GM19397 (cell line): Measurements from ENCODE around the gene DNAH8.

ENCODE experiments used
- ATAC-seq: cut with Tn5 transposase; IDR thresholded peaks from one replicate; pipeline ENCODE4 v1.9.1; 2021; ENCODE audit warnings: mild to moderate bottlenecking, moderate library complexity; ENCODE audit not compliant: unreplicated experiment

The DNAH8 gene, protein sequence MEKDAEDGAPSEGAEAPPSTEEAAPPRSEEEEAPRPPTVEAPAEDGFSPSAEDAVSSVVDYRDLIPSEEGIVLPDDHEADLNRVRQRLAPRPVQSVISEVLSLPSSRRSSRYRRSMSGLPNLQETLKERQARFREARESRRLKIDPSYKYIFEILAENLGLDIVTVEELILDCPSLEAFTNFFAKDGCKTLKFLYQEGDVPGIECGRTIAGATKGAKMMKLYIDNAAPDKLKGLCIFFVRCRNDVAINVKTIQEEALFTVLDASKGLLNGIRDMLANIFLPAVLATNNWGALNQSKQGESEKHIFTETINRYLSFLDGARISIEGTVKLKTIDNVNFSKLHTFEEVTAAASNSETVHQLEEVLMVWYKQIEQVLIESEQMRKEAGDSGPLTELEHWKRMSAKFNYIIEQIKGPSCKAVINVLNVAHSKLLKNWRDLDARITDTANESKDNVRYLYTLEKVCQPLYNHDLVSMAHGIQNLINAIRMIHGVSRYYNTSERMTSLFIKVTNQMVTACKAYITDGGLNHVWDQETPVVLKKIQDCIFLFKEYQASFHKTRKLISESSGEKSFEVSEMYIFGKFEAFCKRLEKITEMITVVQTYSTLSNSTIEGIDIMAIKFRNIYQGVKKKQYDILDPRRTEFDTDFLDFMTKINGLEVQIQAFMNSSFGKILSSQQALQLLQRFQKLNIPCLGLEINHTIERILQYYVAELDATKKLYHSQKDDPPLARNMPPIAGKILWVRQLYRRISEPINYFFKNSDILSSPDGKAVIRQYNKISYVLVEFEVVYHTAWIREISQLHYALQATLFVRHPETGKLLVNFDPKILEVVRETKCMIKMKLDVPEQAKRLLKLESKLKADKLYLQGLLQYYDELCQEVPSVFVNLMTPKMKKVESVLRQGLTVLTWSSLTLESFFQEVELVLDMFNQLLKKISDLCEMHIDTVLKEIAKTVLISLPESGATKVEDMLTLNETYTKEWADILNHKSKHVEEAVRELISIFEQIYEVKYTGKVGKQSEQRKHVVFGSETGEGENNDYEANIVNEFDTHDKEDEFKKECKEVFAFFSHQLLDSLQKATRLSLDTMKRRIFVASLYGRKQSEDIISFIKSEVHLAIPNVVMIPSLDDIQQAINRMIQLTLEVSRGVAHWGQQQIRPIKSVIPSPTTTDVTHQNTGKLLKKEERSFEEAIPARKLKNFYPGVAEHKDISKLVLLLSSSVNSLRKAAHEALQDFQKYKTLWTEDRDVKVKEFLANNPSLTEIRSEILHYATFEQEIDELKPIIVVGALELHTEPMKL (N-terminal part only)

DNA sequence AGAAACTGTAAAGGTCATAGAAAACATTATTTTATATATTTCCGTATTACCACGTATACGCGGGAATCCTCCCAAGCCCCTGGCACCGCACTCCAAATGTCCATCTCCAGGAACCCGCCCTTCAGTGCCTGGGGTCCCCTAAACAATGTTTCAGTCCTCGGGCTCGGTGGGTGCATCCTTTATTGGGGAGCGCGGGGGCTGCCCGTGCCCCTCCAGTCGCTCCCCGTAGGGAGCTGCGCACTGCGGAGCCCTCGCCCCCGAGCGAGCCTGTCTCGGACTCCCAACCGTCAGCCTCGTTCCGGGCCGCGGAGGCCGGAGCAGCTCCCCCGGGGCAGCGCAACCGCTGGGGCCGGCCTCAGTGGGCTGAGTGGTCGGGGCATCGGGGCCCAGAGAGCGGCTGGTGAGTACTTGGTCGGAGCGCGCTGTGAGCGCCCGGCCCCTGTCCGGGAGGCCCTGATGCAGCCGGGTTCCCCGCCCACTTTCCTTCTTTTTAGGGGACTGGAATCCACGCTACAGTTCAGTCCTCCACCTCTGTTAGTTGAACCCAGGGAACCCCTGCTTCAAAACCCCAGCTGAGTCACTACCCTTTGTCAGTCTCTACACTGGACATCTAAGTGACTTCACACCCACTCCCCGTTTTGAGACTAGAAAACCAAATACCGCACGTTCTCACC lies at the start of gene DNAH8:
Gene DNAH8, plus strand, starts transcription at position 296 of the 674 bp plus-strand sequence. CDS start 7,499 bp downstream, outside the sequence.
- no peak for ATAC-seq

DNA sequence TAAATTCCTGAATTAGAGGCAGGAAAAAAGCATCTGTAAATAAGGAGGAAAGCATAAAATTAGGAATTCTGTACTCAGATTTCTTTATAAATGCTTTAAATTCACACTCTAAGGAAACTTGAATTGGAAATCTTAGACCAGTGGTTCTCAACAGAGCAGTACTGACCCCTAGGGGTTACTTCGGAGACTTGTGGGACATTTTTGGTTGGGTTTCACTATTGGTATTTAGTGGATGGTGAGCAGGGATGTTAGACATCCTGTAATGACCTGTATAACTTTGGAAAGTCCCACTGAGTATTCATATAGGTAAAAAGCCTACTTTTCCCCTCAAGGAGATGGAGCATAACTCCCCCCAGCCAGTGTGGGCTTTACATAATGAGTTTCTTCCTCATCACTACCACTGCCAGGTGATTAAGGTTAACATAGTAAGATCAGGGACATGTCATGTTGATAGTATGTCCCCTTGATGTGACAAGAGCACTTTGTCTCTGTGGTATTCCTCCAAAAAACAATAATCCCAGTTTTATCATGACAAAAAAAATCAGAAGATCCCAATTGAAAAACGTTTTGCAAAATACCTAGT lies 43.1 kb upstream of the DNAH8 start:
- peak; percentile 76 for ATAC-seq

DNA sequence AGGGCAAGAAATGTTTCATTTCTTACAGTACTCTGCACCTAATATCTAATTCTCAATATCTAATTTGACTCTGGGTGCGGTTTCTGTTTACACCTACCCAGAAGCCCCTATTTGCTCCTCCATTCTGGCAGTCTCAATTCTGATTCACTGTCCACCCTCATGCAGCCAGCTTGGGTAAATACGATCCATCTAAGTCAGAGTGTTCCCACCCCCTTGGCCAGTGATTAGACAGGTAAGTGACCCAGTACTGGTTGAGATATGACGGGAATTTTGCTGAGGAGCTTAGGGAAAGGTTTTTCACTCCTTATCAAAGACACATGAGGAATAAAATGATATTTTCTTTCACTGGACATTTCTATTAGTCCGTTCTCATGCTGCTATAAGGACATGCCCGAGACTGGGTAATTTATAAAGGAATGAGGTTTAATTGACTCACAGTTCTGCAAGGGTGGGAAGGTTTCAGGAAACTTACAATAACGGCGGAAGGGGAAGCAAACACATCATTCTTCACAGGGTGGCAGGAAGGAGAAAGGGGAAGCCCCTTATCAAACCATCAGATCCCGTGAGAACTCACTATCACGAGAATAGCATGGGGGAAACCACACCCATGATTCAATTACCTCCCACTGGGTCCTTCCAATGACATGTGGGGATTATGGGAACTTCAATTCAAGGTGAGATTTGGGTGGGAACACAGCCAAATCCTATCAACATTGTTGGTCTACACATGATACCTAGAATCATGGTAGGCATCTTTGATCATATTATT lies 41.5 kb upstream of the DNAH8 start:
- ATAC-seq = no peak

DNA sequence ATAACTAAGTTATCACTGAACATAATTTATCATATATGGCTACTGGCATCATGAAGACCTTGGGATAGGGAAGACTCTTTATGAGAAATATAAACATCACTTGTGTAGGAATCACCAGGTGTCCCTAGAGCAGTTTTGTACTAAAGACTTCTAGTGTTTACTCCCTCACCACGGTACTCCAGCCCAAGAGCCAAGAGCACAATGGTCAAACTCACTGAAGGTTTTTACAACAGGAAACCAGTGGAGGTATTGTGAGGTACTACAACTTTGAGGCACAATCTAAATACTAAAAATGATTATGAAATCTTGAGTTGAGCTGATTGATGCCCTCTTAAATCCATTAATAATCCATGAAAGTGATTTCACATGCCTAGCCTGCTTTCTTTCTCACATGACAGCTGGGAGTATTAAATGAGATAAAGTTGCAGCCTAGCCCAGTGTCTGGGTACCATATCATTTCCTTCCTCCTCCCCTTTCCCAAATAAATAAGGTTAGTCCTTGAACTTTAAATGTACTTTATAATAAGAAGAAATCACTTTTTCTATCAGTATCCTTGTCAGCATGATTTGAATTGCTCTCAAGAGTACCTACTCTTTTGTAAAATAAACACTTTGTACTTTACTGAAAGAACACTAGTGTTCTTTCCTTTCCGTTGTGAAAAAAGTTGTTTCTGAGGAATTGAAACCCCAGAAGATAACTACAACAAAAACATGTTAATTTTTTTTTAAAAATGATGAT lies 38.7 kb upstream of the DNAH8 start:
- ATAC-seq = no peak

DNA sequence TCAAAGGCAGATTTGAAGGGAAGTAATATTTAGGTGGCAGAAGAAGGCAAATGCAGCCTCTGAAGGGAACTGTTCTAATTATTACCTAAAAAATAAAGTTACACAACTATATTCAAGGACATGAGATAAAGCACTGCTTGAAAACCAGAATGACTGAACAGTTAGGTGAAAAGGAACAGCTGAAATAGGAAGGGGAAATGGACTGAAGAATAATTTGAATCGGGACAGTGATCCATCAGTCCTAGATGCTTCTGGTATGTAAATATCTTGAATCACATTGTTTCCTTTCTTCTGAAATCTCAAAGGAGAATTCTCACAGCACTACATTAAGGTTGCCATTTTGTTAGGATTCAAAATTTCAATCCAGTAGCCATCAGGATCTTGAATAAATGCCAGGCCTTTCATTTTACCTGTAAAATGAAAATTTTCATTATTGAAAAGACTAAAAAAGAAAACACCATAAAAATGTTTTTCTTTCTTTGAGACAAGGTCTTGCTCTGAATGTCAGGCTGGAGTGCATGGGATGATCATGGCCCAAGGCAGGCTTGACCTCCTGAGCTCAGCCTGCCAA lies 38.1 kb upstream of the DNAH8 start:
- ATAC-seq = no peak

DNA sequence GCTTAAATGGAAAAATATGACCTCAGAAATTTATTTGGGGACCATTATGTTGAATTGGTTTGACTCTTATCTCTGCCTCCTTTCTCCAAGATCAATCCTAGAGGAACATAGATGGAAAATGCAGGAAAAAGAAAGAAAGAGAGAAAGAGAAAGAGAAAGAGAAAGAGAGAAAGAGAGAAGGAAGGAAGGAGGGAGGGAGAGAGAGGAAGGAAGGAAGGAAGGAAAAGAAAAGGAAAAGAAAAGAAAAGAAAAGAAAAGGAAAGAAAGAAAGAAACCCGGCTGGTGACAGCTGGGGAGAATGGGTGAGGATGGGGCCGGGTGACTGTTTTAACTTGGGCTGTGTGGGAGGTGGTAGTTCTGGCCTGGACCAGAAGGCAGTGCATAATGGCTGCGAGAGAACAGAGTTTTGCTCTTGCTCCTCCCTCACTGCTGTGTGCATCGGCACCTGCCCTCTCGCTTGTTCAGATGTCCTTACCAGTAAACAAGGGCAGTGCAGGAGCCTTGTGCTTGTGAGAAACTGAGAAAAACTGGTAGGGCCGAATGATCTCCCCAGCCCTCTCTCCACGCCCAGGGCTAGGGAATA lies 36.8 kb upstream of the DNAH8 start:
- ATAC-seq = no peak

DNA sequence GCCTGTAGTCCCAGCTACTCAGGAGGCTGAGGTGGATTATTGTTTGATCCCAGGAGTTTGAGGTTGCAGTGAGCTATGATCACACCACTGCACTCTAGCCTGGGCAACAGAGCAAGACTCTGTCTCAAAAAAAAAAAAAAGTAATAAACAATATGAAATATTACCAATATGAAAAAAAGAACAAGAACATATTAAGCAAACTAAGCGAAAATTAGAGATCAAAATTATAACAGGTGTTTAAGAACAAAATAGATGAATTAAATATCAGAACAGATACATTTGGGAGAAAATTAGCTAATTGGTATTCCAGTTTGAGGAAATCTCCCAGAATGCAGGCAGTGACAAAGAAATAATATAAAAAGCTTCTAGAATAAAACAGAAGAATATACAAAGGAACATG lies 35.4 kb upstream of the DNAH8 start:
- no peak for ATAC-seq

DNA sequence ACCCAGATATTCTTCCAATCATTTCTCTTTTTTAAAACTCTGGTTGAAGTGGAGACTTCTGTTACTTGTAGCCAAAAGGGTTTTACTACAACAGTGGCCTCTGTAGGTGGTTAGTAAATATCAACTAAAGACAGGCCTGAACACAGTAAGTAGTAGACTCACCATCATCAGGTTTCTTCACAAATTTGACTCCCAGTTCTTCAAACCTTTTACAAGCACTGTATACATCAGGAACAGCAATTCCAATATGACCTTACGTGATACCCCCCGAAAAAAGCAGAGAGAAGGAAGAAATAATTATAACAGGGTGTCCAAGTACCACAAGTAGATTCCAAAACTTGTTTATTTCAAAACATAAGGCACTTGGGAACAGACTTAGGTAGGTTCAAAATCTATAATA lies 33.3 kb upstream of the DNAH8 start:
- no peak for ATAC-seq

DNA sequence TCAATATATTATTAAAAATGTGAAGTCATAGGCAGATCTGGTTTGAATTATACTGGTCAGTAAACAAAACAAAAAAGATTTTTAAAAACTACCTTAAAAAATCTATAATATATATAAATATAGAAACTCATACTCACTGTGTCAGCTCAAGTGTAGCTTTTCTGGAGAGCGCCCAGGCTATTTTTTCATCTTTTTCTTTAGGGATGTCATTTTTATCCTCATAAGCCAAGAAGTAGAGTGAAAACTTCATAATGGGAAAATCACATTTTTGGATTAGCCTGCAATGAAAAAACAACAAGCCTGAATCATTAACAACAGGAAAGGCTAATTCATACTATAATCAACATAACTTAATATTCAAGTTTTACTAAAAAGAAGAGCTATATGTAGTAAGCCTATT lies 30.9 kb upstream of the DNAH8 start:
- no peak for ATAC-seq

DNA sequence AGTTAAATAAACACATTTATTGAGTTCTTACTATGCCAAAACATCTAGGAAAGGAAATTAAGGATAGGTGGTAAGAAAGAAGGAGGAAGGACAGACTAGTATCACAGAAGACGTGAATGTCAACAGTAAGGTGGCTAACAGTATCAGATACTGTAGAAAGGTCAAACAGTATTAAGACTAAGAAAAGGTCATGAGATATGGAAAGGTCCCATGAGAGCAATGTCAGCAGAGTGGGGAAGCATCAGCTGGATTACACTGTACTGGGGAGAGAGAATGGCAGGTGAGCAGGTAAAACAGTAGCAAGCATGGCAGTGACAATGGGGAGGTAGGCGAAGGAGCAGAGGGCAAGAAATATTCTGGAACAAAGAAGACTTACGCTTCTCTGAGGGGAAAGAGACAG lies 30.2 kb upstream of the DNAH8 start:
- ATAC-seq = no peak

DNA sequence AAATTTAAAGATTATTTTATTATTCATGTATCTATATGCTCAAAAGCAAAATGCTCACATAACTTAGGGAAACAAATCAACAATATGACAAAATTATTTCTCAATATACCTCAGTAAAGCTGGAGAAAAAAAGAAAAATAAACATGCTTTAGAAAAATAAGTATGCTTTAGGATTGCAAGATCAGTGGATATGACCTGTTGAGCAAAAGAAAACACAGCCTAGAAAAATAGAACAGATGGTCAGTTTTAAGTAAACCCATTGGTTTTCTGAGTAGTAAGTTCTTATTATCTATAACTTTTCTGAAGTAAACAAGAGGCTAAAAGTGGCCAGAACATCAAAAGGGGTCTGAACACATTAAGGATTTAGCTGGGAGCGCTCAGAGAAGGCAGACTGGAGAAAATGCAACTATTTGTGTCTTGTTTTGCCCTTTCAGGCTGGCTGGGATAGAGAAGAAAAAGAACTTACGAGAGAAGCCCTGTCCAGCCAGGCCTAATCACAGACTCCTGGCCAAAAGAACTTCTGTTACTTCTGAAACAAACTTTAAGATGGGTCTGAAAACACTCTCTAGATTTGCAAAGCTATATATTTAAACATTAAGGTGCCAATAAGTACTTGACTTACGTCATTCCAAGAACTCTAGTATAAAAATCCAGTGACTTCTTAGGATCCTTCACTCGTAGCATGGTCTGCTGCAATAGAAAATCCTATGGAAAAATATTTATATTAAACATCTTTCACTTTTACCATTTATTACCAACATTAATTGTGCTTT lies 28.7 kb upstream of the DNAH8 start:
- ATAC-seq = no peak

DNA sequence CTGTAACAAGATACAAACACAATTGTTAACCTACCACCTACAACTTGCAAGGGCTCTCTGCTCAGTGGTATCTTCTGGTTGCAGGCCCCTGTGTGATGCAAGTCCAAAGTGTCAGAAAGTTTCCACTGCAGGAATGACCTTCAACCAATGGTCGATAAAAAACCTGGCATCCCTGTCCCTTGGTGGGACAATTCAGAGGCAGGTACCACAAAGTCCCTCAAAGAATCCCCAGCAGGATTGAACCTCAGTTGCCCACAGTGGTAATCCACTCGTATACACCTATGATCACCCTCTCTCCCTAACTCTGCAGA lies 28.1 kb upstream of the DNAH8 start:
- no peak for ATAC-seq

DNA sequence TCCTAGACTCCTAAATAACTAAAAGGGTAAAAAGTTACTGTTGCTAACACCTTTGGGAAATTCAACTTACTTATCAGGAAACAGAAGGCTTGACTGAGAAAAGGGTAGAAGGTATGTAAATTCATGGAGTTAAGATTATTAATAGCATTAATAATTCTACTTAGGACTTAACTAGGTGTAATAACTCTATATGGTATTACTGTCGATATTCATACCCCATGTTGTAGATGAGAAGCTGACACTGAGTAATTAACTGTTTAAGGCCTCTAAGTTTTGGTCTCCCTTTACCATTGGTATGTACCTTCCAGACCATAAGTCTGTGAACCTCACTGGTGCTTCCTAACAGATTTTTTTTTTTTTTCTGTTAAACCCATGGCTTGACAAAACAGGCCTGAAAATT lies 27.6 kb upstream of the DNAH8 start:
- ATAC-seq = no peak

DNA sequence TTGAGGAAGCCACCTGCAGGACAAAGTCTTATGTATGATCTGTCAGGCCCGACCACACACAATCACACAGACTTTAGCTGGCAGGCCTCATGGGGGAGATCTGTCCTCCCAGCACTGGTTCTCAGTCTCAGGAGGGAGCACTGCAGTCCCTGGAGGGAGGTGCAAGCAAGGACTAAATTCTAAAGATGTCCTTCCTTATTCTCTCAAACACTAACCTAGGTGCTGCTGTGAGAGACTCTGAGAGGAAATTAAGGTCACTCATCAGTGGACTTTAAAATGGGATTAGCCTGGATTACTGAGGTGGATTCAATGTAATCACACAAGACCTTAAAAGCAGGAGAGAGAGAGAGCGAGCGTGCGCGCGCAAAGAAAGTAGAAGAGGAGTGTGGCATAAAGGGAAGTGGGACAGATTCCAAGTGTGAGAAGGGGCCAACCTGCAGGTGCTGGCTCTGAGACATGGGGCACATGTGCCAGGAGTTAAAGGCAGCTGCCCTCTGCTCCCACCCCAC lies 26.5 kb upstream of the DNAH8 start:
- no peak for ATAC-seq

DNA sequence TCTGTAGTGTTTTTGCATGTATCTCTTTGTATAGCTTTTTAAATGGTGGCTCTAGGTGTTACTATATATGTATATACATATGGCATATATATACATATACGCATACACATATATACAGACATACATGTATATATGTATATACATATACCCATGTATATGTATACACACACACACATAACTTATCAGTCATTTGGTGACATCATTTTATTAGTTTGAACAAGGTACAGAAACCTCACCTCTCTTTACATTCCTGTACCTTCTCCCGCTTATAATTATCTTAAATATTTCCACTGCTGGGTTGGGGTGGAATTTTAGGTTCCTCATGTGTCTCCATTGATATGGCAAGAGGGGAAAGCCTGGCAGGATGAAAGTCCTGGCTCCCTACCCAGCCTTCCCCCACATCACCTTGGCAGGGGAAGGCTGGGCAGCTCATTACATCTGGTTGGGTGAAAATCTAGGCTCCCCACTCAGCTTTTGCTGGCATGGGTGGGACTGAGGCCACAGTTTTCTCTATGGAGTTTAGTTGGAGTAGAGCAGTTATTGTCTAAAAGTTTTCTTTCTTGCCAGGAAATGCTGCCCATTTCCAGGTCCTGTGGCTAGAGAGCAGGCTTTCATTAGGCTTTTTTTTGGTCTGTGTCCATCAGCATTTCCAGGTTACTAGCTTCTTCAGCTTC lies 19.7 kb upstream of the DNAH8 start:
- no peak for ATAC-seq

DNA sequence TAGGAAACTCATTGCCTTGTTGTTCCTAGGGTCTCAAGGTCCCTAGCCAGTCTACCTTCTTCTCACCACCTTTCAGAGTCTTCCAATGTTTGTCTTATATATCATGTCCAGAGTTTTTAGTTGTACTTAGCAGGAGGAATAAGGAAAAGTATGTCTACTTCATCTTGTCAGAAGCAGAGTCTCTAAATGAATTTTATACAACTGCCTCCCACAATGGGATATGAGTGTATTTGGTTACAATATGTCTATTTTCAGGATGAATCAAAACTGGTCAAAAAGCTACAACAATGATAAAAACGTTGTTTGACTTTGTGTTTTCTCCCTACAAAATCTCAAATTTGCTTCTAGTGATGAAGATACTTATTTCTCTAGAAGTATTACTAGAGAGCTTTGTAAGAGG lies 19.2 kb upstream of the DNAH8 start:
- no peak for ATAC-seq

DNA sequence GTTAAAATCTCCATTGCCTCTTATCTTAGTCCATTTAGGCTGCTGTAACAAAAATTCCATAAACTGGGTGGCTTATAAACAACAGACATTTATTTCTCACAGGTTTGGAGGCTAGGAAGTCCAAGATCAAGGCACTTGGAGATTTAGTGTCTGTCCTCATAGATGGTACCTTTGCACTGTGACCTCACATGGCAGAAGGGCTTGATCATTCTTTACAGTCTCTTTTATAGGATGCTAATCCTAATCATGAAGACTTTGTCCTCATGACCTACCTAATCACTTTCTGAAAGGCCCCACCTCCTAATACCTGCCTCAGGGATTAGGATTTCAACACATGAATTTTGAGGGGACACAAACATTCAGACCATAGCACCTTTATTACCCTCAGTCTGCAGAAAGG lies 18.8 kb upstream of the DNAH8 start:
- ATAC-seq = no peak
